A673 (cell line): Measurements from ENCODE around the gene CHID1.

Experiments
- EZH2 ChIP-seq: fragments of 200-600 bp; sonication (generic); IDR thresholded peaks from 2 replicates; pipeline ENCODE4 v1.6.1; 2017; ENCODE audit warnings: borderline replicate concordance, low read depth, mild to moderate bottlenecking, mixed read lengths, antibody characterized with exemption, low read length; ENCODE audit not compliant: poor library complexity, severe bottlenecking
- TF ChIP-seq, protein P1 (sequence below): fragments of 300-800, 200-600 bp; sonication (generic); conservative IDR thresholded peaks from 2 replicates; pipeline ENCODE4 v1.5.1; 2017; ENCODE audit warnings: low read depth, mild to moderate bottlenecking, antibody characterized with exemption, low read length, moderate library complexity, mixed read lengths

DNA sequence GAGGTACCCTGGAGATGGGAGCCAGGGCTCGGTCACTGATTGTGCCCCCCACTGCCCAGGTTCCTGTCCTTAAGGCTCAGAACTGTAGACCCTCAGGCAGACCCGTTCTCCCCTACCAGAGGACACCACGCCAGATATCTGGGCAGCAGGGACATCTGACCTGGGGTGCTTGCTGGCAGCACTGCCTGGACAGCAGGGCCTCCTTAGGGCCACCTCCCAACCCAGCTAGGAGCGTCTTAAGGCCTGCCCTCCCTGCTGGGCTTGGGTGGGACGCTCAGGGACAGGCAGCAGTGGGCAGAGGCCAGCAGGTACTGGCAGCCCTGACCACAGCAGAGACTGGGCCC lies 71.4 kb downstream of the CHID1 start:
- TF ChIP-seq, protein P1, sequence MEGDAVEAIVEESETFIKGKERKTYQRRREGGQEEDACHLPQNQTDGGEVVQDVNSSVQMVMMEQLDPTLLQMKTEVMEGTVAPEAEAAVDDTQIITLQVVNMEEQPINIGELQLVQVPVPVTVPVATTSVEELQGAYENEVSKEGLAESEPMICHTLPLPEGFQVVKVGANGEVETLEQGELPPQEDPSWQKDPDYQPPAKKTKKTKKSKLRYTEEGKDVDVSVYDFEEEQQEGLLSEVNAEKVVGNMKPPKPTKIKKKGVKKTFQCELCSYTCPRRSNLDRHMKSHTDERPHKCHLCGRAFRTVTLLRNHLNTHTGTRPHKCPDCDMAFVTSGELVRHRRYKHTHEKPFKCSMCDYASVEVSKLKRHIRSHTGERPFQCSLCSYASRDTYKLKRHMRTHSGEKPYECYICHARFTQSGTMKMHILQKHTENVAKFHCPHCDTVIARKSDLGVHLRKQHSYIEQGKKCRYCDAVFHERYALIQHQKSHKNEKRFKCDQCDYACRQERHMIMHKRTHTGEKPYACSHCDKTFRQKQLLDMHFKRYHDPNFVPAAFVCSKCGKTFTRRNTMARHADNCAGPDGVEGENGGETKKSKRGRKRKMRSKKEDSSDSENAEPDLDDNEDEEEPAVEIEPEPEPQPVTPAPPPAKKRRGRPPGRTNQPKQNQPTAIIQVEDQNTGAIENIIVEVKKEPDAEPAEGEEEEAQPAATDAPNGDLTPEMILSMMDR, result no peak
- no peak for TF ChIP-seq EZH2
